ENCODE measurements around the gene CDC23. TPM values are rescaled to one million over a fixed set of nuclear protein-coding genes. Genes with fewer than 3 reads are reported as not detected.

CDC23 gene
- total RNA-seq, 1 experiment from 2014 or later, result 40.0 TPM

GRCh38 chr5:138226910-138227309 lies 13.8 kb upstream of the CDC23 start:
- BruUV-seq (replicated peaks), result no TSS peak
- ChIA-PET CTCF (no interaction called here), RAD21 (ENCODE audit: low non-redundant PET in 1 of 2, low total read pairs in 2 of 2, uncharacterized antibody in 2 of 2, unreplicated experiment in 2 of 2) (no interaction called here), POLR2A (no interaction called here)
- Histone ChIP-seq H3K79me2 (ENCODE audit: insufficient read depth, low read length) (no peaks in the 10 kb centered on the region), H2AFZ (ENCODE audit: low read depth, low read length, poor library complexity, severe bottlenecking) (no peak overlapping the region), H3K9me3 (ENCODE audit: control insufficient read depth in 1 of 2, insufficient read depth in 1 of 2, low read depth in 1 of 2, low read length in 2 of 2) (peaks cover 5 to 8% of the 10 kb centered on the region in 2 experiments; a peak in 3 of 4 replicates), H3K9me2 (ENCODE audit: insufficient read depth) (no peaks in the 10 kb centered on the region), H3K9ac (ENCODE audit: low read length) (no peak overlapping the region), H3K36me3 (ENCODE audit: control insufficient read depth in 1 of 2, insufficient read depth in 2 of 2, low read length in 2 of 2) (no peaks in the 10 kb centered on the region), H3K27me3 (ENCODE audit: insufficient read depth, low read length) (no peaks in the 10 kb centered on the region), H3K27ac (ENCODE audit: low read depth, low read length) (no peak overlapping the region), H3K4me1 (ENCODE audit: control insufficient read depth in 1 of 2, insufficient read depth in 2 of 2, low read length in 2 of 2) (peaks cover 0 to 4% of the 10 kb centered on the region in 2 experiments; a peak in 2 of 4 replicates), H3K4me2 (ENCODE audit: low read length) (no peak overlapping the region), H4K20me1 (ENCODE audit: insufficient read depth) (no peaks in the 10 kb centered on the region), H3K4me3 (replicated peaks in 1 of 2; ENCODE audit: low read depth in 1 of 2, low read length in 2 of 2) (no peak overlapping the region)
- no peak for TF ChIP-seq CEBPB (IDR thresholded peaks at IDR 0.05; ENCODE audit: low read depth)
- TF ChIP-seq JUND (IDR thresholded peaks at IDR 0.05), result no peak
- TF ChIP-seq SRF (IDR thresholded peaks at IDR 0.05; ENCODE audit: low read depth), result no peak
- no peak for TF ChIP-seq FOSL1 (IDR thresholded peaks at IDR 0.05; ENCODE audit: low read depth)
- TF ChIP-seq, protein P1, sequence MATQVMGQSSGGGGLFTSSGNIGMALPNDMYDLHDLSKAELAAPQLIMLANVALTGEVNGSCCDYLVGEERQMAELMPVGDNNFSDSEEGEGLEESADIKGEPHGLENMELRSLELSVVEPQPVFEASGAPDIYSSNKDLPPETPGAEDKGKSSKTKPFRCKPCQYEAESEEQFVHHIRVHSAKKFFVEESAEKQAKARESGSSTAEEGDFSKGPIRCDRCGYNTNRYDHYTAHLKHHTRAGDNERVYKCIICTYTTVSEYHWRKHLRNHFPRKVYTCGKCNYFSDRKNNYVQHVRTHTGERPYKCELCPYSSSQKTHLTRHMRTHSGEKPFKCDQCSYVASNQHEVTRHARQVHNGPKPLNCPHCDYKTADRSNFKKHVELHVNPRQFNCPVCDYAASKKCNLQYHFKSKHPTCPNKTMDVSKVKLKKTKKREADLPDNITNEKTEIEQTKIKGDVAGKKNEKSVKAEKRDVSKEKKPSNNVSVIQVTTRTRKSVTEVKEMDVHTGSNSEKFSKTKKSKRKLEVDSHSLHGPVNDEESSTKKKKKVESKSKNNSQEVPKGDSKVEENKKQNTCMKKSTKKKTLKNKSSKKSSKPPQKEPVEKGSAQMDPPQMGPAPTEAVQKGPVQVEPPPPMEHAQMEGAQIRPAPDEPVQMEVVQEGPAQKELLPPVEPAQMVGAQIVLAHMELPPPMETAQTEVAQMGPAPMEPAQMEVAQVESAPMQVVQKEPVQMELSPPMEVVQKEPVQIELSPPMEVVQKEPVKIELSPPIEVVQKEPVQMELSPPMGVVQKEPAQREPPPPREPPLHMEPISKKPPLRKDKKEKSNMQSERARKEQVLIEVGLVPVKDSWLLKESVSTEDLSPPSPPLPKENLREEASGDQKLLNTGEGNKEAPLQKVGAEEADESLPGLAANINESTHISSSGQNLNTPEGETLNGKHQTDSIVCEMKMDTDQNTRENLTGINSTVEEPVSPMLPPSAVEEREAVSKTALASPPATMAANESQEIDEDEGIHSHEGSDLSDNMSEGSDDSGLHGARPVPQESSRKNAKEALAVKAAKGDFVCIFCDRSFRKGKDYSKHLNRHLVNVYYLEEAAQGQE (IDR thresholded peaks at IDR 0.05; ENCODE audit: low read depth), result no peak
- no peak for TF ChIP-seq EZH2 (IDR thresholded peaks at IDR 0.05)
- no peak for TF ChIP-seq YY1 (IDR thresholded peaks at IDR 0.05; ENCODE audit: extremely low read depth, insufficient replicate concordance, low read depth, low read length)
- no peak for TF ChIP-seq POLR2A (IDR thresholded peaks at IDR 0.05; ENCODE audit: borderline replicate concordance, extremely low read depth, insufficient read depth, insufficient read length)
- no peak for TF ChIP-seq EZH2phosphoT487 (IDR thresholded peaks at IDR 0.05; ENCODE audit: borderline replicate concordance)
- TF ChIP-seq, protein P2, sequence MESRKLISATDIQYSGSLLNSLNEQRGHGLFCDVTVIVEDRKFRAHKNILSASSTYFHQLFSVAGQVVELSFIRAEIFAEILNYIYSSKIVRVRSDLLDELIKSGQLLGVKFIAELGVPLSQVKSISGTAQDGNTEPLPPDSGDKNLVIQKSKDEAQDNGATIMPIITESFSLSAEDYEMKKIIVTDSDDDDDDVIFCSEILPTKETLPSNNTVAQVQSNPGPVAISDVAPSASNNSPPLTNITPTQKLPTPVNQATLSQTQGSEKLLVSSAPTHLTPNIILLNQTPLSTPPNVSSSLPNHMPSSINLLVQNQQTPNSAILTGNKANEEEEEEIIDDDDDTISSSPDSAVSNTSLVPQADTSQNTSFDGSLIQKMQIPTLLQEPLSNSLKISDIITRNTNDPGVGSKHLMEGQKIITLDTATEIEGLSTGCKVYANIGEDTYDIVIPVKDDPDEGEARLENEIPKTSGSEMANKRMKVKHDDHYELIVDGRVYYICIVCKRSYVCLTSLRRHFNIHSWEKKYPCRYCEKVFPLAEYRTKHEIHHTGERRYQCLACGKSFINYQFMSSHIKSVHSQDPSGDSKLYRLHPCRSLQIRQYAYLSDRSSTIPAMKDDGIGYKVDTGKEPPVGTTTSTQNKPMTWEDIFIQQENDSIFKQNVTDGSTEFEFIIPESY (IDR thresholded peaks at IDR 0.05; ENCODE audit: extremely low read depth, insufficient replicate concordance, low read length), result no peak
- TF ChIP-seq POLR2AphosphoS5 (IDR thresholded peaks at IDR 0.05; ENCODE audit: low read depth, low read length), result no peak
- TF ChIP-seq ZFX (IDR thresholded peaks at IDR 0.05), result no peak
- TF ChIP-seq SP1 (IDR thresholded peaks at IDR 0.05; ENCODE audit: low read depth), result no peak
- no peak for TF ChIP-seq ELF1 (IDR thresholded peaks at IDR 0.05; ENCODE audit: borderline replicate concordance, low read depth)
- no peak for TF ChIP-seq CBX3 (IDR thresholded peaks at IDR 0.05; ENCODE audit: low read depth)
- TF ChIP-seq ZNF274 (IDR thresholded peaks at IDR 0.05; ENCODE audit: low read depth, low read length), result no peak
- TF ChIP-seq ATF3 (IDR thresholded peaks at IDR 0.05), result no peak
- ATAC-seq, result no peak
- intact Hi-C loops (cut with micrococcal nuclease), result no loop called here
- no peak for DNase-seq (ENCODE audit: low read depth, low spot score)

Data from HCT116 (cell line).